ENCODE results near the gene LRMDA. TPM values are rescaled to one million over a fixed set of nuclear protein-coding genes. Genes with fewer than 3 reads are reported as not detected.

Gene LRMDA
- total and polyA plus RNA-seq, 2 donors (not counting 3 experiments of a cell fraction or from before 2014, with no cell fraction given), result 9.7 to 18.0 TPM

GRCh38 chr10:75825235-75825634 lies 393.8 kb downstream of the LRMDA start:
- POLR2A ChIA-PET, result no interaction called here
- H3K79me2 ChIP-seq (ENCODE audit: control insufficient read depth, insufficient read depth, low read length), result no peaks in the 10 kb centered on the region
- no peaks in the 10 kb centered on the region for H3K9me3 ChIP-seq (replicated peaks; ENCODE audit: control insufficient read depth, insufficient read depth, low read length)
- no peak overlapping the region for H2AFZ ChIP-seq (ENCODE audit: low read depth, low read length)
- no peaks in the 10 kb centered on the region for H4K20me1 ChIP-seq (replicated peaks; ENCODE audit: control insufficient read depth, extremely low read depth, insufficient read depth, low read length)
- H3K4me1 ChIP-seq (ENCODE audit: control insufficient read depth, extremely low read depth, insufficient read depth, low read length), result no peaks in the 10 kb centered on the region
- H3K27me3 ChIP-seq (ENCODE audit: control insufficient read depth in 2 of 2, insufficient read depth in 2 of 2, low read length in 2 of 2), result no peaks in the 10 kb centered on the region
- intact Hi-C loops (cut with micrococcal nuclease) (no loop called here), dilution Hi-C loops (cut with MboI; ENCODE audit: extremely low pct_ligation_motif_present, low sequenced_read_pairs) (no loop called here)
- BruUV-seq (replicated peaks), result no TSS peak
- H3K36me3 ChIP-seq (ENCODE audit: control insufficient read depth in 2 of 2, extremely low read depth in 1 of 2, insufficient read depth in 2 of 2, low read length in 2 of 2), result no peaks in the 10 kb centered on the region
- H3K27ac ChIP-seq (ENCODE audit: insufficient read depth, low read depth, low read length), result no peak overlapping the region
- TF ChIP-seq JUN (IDR thresholded peaks at IDR 0.05; ENCODE audit: borderline replicate concordance, insufficient read depth, insufficient read length, low read depth), result no peak
- TF ChIP-seq POLR2A (IDR thresholded peaks at IDR 0.05; ENCODE audit: low read depth, low read length), result no peak
- no peak for TF ChIP-seq MAX (IDR thresholded peaks at IDR 0.05; ENCODE audit: insufficient read depth, insufficient read length)
- TF ChIP-seq EZH2 (IDR thresholded peaks at IDR 0.05; ENCODE audit: borderline replicate concordance, low read depth, low read length, severe bottlenecking), result no peak
- no peak for TF ChIP-seq GATA2 (IDR thresholded peaks at IDR 0.05; ENCODE audit: insufficient read depth, insufficient read length, low read depth, low read length)
- TF ChIP-seq MYC (IDR thresholded peaks at IDR 0.05; ENCODE audit: low read depth, low read length), result no peak
- TF ChIP-seq POLR2AphosphoS5 (IDR thresholded peaks at IDR 0.05; ENCODE audit: insufficient read depth, low read depth, low read length), result no peak
- TF ChIP-seq CTCF (IDR thresholded peaks at IDR 0.05; ENCODE audit: extremely low read depth in 1 of 2, insufficient read depth in 1 of 2, low read depth in 1 of 2, low read length in 2 of 2), result no peak
- no peak for TF ChIP-seq FOS (IDR thresholded peaks at IDR 0.05; ENCODE audit: borderline replicate concordance, insufficient read depth, low read length)
- no peak for FAIRE-seq
- no peak for DNase-seq (ENCODE audit: low read depth, low spot score)
- H3K4me3 ChIP-seq (replicated peaks in 1 of 3; ENCODE audit: insufficient read depth in 1 of 3, low read depth in 1 of 3, low read length in 3 of 3), result no peak overlapping the region
- CTCF ChIA-PET, result no interaction called here
- no peak overlapping the region for H3K9ac ChIP-seq (replicated peaks; ENCODE audit: extremely low read depth, insufficient read depth, low read length)
- H3K9me1 ChIP-seq (replicated peaks; ENCODE audit: control insufficient read depth, extremely low read depth, insufficient read depth, low read length), result no peaks in the 10 kb centered on the region
- no peak overlapping the region for H3K4me2 ChIP-seq (ENCODE audit: insufficient read depth, low read length)
